Activated CD4-positive, alpha-beta T cell treated with anti-CD3 and anti-CD28 coated beads, Interleukin-10, Interleukin-2, amounts not matched to agents 100 ng/mL and 50 ng/mL, durations not matched to agents 16 hours and 8 hours (primary cell): Measurements from ENCODE around the gene MICAL3.
A peak's percentile ranks its signal among the peaks of the same experiment; 100 is the strongest.
"Not testable (repeated sequence)": the region's sequence is repeated elsewhere in the genome, so short reads cannot be mapped to it uniquely, and the experiment has no call there.

Source experiments
- DNase-seq: peaks from one replicate; pipeline ENCODE4 v3.0.0-alpha.2; 2020

Gene MICAL3

GRCh38 chr22:17995256-17995655, 29.1 kb downstream of the MICAL3 start:
- DNase-seq, result not testable (repeated sequence)

DNA sequence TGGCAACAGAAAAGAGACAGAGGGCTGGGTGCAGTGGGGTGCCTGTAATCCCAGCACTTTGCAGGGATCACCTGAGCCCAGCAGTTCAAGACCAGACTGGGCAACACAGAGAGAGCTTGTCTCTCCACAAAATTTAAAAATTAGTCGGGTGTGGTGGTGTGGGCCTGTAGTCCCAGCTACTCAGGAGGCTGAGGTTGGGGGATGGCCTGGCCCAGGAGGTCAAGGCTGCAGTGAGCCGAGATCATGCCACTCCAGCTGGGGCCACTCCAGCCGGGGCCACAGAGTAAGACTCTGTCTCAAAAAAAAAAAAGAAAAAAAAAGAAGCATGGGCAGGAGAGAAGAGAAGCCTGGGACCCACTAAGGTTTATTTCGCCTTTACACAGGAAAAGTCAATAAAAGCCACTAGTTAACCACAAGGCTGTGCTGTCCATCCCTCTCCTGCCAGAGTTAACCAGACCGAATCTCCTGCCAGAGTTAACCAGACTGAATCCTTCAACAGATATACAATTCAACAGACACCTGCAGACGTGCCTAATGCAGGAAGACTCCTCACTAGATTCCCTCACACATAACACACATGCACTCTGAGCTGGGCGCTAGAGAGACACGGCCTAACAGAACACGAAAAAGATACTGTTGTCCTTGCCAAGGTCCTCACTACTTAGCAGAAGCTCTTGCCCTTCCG, 29.8 kb downstream of the MICAL3 start:
- DNase-seq, result no peak

GRCh38 chr22:17992976-17993375, 31.4 kb downstream of the MICAL3 start:
- not testable (repeated sequence) for DNase-seq

- DNase-seq, result not testable (repeated sequence)
These were observed 32.4 kb downstream of the MICAL3 start for GRCh38 chr22:17991992-17992391.

- no peak for DNase-seq
These were observed 33.4 kb downstream of the MICAL3 start for GRCh38 chr22:17990942-17991341.

GRCh38 chr22:17990147-17990546, 34.2 kb downstream of the MICAL3 start:
- DNase-seq, result no peak

- DNase-seq, result no peak
These were observed 35.4 kb downstream of the MICAL3 start for GRCh38 chr22:17988800-17989513.

DNA sequence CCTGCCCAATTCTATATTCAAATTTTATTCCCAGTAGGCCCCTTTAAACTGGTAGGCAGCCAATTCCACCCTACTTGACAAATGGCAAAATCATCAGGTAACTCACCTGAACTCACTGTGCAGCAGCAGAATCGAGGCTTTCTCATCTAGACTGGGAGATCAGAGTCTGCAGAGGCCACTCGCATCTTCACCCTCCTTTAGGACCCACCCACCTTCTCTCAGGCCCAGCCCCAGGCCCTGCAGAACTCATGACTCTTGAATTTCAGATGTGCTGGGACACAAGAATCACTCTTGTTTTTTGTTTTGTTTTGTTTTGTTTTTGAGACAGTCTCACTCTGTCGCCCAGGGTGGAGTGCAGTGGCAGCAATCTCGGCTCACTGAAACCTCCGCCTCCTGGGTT, 38.8 kb downstream of the MICAL3 start:
- DNase-seq, result no peak

DNA sequence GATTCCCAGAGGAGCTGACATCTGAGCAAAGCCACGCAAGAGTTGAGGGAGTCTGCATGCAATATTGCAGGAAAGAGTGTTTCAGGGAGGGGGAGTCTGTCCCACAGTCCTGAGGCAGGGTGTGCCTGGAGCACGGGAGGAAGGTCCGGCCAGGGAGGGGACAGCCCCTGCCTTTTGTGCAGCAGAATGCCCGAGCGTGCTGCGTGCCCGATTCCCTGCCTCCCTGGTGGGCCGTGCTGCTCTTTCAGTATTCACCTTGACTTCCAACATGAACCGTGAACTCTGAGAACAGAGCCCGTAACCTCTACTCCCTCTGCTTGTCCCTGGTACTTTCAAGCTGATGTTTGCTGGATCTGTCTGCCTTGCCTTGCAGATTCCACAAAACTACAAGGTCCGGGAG, 39.3 kb downstream of the MICAL3 start:
- DNase-seq, result not testable (repeated sequence)

DNA sequence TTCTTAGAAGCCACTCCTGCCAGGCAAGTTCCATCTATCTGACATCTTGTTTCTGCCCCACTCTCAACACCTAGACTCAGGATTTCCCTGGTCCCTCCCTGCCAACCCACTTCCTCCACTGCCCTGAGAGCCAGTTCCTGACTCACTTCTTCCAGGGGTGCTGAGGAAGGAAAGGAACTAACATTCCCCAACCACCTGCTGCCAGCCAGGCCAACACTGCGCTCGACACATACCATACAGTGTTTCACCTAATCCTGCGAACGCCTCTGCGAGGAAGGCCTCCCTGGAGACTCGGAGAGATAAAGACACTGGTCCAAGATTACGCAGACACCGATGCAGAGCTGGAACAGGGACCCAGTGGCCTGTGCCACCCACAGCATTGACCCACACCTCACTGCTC, 40.2 kb downstream of the MICAL3 start:
- DNase-seq, result no peak

DNA sequence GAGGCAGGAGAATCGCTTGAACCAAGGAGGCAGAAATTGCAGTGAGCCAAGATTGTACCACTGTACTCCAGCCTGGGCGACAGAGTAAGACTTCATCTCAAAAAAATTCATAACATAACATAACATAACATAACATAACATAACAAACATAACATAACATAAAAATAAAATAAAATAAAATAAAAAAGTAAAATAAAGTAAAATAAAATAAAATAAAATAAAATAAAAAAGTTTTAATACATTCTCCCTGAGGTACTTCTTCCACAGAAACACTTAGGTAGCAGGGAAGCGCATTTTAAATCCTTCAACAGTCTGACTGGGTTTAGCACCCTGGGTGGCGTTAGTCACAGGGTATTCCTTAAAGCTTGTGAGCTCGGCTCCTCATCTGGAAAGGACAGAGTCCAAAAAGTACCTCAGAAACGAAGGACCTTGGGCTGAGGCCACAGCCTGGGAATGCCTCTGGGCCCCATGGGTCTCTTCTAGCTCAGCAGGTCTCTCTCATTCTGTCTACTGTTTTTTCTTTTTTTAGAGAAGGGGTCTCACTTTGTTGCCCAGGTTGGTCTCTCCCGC, 41.7 kb downstream of the MICAL3 start:
- DNase-seq, result no peak

- no peak for DNase-seq
These were observed 42.9 kb downstream of the MICAL3 start for GRCh38 chr22:17981497-17981896.

GRCh38 chr22:17980638-17981051, 43.7 kb downstream of the MICAL3 start:
- peak; percentile 65 for DNase-seq

- no peak for DNase-seq
These were observed 44.3 kb downstream of the MICAL3 start for GRCh38 chr22:17980015-17980590.

- DNase-seq, result no peak
These were observed 46.3 kb downstream of the MICAL3 start for GRCh38 chr22:17978027-17978426.

DNA sequence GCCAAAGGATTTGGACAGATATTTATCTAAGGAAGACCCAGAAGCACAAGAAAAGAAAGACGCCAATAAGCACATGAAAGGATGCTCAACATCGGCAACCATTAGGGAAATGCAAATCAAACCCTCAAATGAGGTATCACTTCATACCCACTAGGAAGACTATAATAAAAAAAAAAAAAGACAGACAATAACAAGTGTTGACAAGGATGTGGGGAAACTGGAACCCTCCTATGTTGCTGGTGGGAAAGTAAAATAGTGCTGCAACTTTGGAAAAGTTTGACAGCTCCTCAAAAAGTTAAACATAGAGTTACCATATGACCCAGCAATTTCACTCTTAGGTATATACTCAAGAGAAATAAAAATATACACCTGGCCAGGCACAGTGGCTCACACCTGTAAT, 47.0 kb downstream of the MICAL3 start:
- no peak for DNase-seq

- DNase-seq, result no peak
These were observed 48.2 kb downstream of the MICAL3 start for GRCh38 chr22:17976121-17976520.

DNA sequence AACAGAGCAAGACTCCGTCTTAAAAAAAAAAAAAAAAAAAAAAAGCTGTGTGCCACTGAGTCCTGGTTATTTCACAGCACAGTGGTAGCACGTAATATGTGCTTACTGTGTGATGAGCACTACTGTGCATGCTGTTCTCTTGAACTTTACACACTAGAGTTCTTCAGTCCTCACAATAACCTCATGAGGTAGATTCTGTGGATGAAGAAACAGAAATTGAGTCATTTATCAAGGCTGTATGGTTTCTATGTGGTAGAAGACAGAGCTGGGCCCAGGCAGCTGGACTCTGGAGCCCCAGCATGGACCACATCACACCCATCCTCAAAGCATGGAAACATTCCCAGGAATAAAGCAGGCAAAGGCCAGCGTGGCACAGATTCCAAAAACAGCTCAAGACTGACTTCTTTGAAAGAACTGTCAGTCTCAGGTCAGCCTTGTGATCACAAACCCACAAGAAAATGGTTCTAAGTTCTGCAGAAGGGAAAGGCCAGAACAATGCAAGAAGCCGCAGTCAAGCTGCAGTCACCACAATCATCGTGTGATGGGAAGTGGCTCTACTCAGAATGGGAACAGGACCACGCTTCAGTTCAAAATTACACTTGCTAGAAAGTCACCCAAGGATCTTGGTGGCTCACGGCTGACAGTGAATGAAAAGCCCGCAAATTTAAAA, 49.5 kb downstream of the MICAL3 start:
- peak; percentile 50 for DNase-seq

GRCh38 chr22:17974087-17974486, 50.3 kb downstream of the MICAL3 start:
- no peak for DNase-seq

DNA sequence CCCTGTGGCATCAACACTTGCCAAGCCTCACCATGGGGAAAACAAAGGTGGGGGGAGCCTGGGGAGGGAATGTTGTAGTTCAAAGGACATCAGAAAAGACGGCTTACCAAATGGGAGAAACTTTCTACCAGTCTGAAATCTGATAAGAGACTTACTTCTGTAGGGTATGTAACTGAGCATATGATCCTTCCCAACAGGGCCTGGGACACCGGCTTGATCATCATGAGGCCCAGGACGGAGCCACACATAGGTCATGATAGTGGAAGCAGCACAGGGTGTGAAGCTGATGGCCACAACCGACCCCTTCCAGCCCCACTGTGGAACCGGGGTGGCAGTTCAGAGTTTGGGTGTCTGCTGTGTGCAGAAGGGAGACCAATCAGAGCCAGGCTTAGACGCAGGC, 51.1 kb downstream of the MICAL3 start:
- DNase-seq, result no peak

GRCh38 chr22:17972385-17973191, 51.8 kb downstream of the MICAL3 start:
- no peak for DNase-seq

- no peak for DNase-seq
These were observed 52.6 kb downstream of the MICAL3 start for GRCh38 chr22:17971711-17972110.
